ENCODE data around the gene CCDC6.

DNA sequence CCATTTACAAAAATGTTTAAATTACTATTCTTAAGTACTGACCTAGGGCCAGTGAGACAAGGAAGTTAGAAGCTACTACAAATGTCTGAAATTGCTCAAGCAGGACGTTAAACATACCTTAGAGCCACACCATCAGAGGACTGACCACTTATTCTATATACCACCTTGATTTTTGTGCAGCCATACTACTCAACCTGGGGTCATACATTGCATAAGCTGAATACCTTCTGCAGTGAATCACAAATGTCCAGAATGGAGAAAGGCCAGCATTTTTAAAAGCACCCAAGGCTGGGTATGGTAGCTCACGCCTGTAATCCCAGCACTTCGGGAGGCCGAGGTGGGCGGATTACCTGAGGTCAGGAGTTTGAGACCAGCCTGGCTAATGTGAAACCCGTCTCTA is 131.9 kb downstream of the CCDC6 start:
- TF ChIP-seq, protein P1, sequence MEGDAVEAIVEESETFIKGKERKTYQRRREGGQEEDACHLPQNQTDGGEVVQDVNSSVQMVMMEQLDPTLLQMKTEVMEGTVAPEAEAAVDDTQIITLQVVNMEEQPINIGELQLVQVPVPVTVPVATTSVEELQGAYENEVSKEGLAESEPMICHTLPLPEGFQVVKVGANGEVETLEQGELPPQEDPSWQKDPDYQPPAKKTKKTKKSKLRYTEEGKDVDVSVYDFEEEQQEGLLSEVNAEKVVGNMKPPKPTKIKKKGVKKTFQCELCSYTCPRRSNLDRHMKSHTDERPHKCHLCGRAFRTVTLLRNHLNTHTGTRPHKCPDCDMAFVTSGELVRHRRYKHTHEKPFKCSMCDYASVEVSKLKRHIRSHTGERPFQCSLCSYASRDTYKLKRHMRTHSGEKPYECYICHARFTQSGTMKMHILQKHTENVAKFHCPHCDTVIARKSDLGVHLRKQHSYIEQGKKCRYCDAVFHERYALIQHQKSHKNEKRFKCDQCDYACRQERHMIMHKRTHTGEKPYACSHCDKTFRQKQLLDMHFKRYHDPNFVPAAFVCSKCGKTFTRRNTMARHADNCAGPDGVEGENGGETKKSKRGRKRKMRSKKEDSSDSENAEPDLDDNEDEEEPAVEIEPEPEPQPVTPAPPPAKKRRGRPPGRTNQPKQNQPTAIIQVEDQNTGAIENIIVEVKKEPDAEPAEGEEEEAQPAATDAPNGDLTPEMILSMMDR (IDR thresholded peaks at IDR 0.05; ENCODE audit: insufficient read depth, low read length, poor library complexity, severe bottlenecking): no peak
- TF ChIP-seq EZH2phosphoT487 (conservative IDR thresholded peaks at IDR 0.05; ENCODE audit: low read length): no peak
